CD4-positive, alpha-beta T cell (primary cell): ENCODE data around the gene PTPRD. TPM values are rescaled to one million over a fixed set of nuclear protein-coding genes. Genes with fewer than 3 reads are reported as not detected.

ENCODE experiments used
- ATAC-seq: fragments of 200-7000 bp; cut with Tn5 transposase; one replicate; pipeline ENCODE4 v1.10.0; 2022; ENCODE audit warnings: mild to moderate bottlenecking; ENCODE audit not compliant: poor library complexity
- CTCF ChIA-PET: fragments of 350-600 bp; sonication (Branson Sonifier 250); formaldehyde crosslinking; loops from one replicate; lab custom pipeline; 2021; ENCODE audit warnings: antibody characterized with exemption, inconsistent platforms; lab: Charles Lee
- POLR2A ChIA-PET: fragments of 350-600 bp; sonication (Branson Sonifier 250); formaldehyde crosslinking; loops from one replicate; lab custom pipeline; 2021; ENCODE audit warnings: antibody characterized with exemption, inconsistent platforms; lab: Charles Lee
- DNase-seq, 14 experiments: peaks; one replicate each; pipeline ENCODE4 v3.0.0-alpha.2; 2013 to 2020; ENCODE audit warnings: mixed read lengths in 2 of 14
- H3K27ac ChIP-seq, 2 donors: one replicate each; pipeline versions ENCODE4 v1.5.1 to v1.7.0; 2013; ENCODE audit warnings: low read length in 2 of 2, low read depth in 1 of 2, mild to moderate bottlenecking in 1 of 2
- H3K27me3 ChIP-seq, 2 experiments: 1 replicate in 1 of 2; 2 replicates in 1 of 2; pipeline versions ENCODE4 v1.6.1 to v1.7.0; 2013; ENCODE audit warnings: low read length in 2 of 2, control low read depth in 1 of 2, mild to moderate bottlenecking in 1 of 2, moderate library complexity in 1 of 2; ENCODE audit not compliant: insufficient read depth in 2 of 2, control insufficient read depth in 1 of 2
- H3K36me3 ChIP-seq: one replicate; pipeline ENCODE4 v1.6.1; 2013; ENCODE audit warnings: low read length, control low read depth; ENCODE audit not compliant: insufficient read depth
- H3K4me1 ChIP-seq: one replicate; pipeline ENCODE4 v1.6.1; 2013; ENCODE audit warnings: low read length, control low read depth; ENCODE audit not compliant: insufficient read depth
- H3K4me3 ChIP-seq: one replicate; pipeline ENCODE4 v1.5.1; 2013; ENCODE audit warnings: mild to moderate bottlenecking, low read length, moderate library complexity
- H3K9me3 ChIP-seq, 2 experiments: 1 replicate in 1 of 2; 2 replicates in 1 of 2; pipeline versions ENCODE4 v1.6.1 to v1.7.0; 2013; ENCODE audit warnings: low read length in 2 of 2, mild to moderate bottlenecking in 2 of 2, control low read depth in 1 of 2, moderate library complexity in 1 of 2; ENCODE audit not compliant: control insufficient read depth in 1 of 2, insufficient read depth in 1 of 2
- H3K27ac Mint-ChIP-seq: one replicate; pipeline ENCODE4 v1.8.0; 2020; ENCODE audit warnings: mixed read lengths
- H3K27me3 Mint-ChIP-seq: one replicate; pipeline ENCODE4 v1.8.0; 2021; ENCODE audit warnings: mixed read lengths
- H3K36me3 Mint-ChIP-seq: one replicate; pipeline ENCODE4 v1.8.0; 2021; ENCODE audit warnings: low read depth, mixed read lengths
- H3K4me1 Mint-ChIP-seq: one replicate; pipeline ENCODE4 v1.8.0; 2021; ENCODE audit warnings: low read depth, mixed read lengths
- H3K4me3 Mint-ChIP-seq: one replicate; pipeline ENCODE4 v1.8.0; 2020; ENCODE audit warnings: mild to moderate bottlenecking, mixed read lengths
- H3K9me3 Mint-ChIP-seq: one replicate; pipeline ENCODE4 v1.8.0; 2020; ENCODE audit warnings: mixed read lengths
- intact Hi-C, 2 experiments: fragments of 100-400 bp; cut with DNase I in 1 of 2; cut with micrococcal nuclease in 1 of 2; formaldehyde crosslinking; loops; one replicate each; pipeline versions ENCODE4 v1.15.1 to v1.9.0; 2023 to 2025; cut with DNase I, micrococcal nuclease
- total RNA-seq, 174 experiments: library from RNA in 2 of 174; stranded (reverse) in 2 of 174; gene quantifications; one replicate each; pipeline ENCODE4 v1.2.3 and lab custom pipeline; 2021 to 2026
- TF ChIP-seq, protein P1 (sequence below): fragments of 200-600 bp; IDR thresholded peaks from one replicate; pipeline ENCODE4 v1.8.0; 2022; ENCODE audit warnings: antibody characterized with exemption, mild to moderate bottlenecking

Gene PTPRD
- total RNA-seq, 2 experiments from 2014 or later, result not detected

DNA sequence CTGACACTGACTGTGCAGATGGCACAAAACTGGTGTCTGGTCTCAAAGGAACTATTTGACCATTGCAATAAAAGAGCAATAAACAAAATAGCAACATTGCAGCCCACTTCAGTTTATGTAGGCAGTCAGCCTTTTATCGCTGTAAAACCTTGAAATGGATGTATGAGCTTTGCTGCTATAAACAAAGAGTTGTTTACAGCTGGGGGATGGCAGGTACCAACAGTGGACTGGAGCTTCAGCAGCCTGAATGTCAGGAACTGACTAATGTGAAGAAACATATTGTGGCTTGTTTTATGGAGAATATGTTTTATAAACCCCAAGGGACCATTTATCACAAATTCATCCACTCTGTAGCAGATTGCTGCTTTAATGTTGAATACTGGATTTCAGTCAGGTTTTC lies 78.0 kb downstream of the PTPRD start:
- H3K27ac ChIP-seq, result no peak overlapping the region
- no peaks in the 10 kb centered on the region for H3K4me1 ChIP-seq
- POLR2A ChIA-PET, result no interaction called here
- Mint-ChIP-seq H3K36me3 (no peaks in the 10 kb centered on the region), H3K27ac (no peak overlapping the region), H3K9me3 (peaks cover 8% of the 10 kb centered on the region), H3K27me3 (no peaks in the 10 kb centered on the region), H3K4me3 (no peak overlapping the region), H3K4me1 (no peaks in the 10 kb centered on the region)
- no peak for ATAC-seq
- CTCF ChIA-PET, result no interaction called here
- no peak for DNase-seq
- no peak overlapping the region for H3K4me3 ChIP-seq
- peaks cover 0 to 4% of the 10 kb centered on the region in 2 experiments for H3K9me3 ChIP-seq
- intact Hi-C loops, result no loop called here
- H3K27me3 ChIP-seq, result no peaks in the 10 kb centered on the region
- TF ChIP-seq, protein P1, sequence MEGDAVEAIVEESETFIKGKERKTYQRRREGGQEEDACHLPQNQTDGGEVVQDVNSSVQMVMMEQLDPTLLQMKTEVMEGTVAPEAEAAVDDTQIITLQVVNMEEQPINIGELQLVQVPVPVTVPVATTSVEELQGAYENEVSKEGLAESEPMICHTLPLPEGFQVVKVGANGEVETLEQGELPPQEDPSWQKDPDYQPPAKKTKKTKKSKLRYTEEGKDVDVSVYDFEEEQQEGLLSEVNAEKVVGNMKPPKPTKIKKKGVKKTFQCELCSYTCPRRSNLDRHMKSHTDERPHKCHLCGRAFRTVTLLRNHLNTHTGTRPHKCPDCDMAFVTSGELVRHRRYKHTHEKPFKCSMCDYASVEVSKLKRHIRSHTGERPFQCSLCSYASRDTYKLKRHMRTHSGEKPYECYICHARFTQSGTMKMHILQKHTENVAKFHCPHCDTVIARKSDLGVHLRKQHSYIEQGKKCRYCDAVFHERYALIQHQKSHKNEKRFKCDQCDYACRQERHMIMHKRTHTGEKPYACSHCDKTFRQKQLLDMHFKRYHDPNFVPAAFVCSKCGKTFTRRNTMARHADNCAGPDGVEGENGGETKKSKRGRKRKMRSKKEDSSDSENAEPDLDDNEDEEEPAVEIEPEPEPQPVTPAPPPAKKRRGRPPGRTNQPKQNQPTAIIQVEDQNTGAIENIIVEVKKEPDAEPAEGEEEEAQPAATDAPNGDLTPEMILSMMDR, result no peak
- no peaks in the 10 kb centered on the region for H3K36me3 ChIP-seq

DNA sequence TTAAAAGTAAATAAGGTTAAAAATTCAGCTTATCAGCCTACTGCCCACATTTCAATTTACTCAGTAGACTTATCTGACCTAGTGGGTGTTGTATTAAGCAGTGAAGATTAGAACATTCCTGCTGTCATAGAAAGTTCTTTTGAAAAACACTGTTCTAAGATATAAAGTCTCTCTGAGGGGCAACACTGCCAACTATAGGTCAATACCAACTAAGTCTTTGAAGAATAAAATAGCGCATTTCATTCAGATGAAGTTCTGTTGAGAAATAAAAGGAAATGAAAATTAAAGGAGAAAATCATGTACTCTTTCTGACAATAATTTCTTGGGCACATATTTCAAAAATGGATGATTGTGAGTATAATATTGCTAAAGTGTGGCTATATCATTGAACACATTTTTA lies 86.8 kb downstream of the PTPRD start:
- ChIA-PET CTCF (no interaction called here), POLR2A (no interaction called here)
- Histone ChIP-seq H3K4me1 (no peaks in the 10 kb centered on the region), H3K9me3 (peaks cover 0 to 3% of the 10 kb centered on the region in 2 experiments), H3K36me3 (no peaks in the 10 kb centered on the region), H3K27ac (no peak overlapping the region), H3K4me3 (no peak overlapping the region), H3K27me3 (no peaks in the 10 kb centered on the region)
- Mint-ChIP-seq H3K27ac (no peak overlapping the region), H3K9me3 (no peaks in the 10 kb centered on the region), H3K4me1 (no peaks in the 10 kb centered on the region), H3K27me3 (no peaks in the 10 kb centered on the region), H3K36me3 (no peaks in the 10 kb centered on the region), H3K4me3 (no peak overlapping the region)
- intact Hi-C loops, result no loop called here
- DNase-seq (no peak), ATAC-seq (no peak)
- TF ChIP-seq, protein P1, result no peak

DNA sequence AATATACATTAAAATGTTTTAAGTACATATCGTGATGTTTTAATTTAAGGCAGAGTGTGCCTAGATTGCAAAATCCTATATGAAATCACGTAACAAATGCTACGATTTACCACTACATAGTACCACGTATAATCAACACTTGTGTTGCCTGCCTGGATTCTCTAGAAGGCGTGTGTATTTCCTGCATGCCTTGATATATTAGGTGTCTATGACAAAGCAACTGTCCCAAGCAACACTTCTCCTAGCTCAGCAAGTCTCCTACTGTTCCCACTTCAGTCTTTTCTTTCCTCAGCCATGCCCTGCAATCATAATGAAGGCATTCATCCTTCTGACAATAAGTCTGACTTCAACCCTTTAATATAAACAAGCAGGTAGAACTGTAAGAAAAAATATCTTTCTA lies 89.6 kb downstream of the PTPRD start:
- ATAC-seq, result no peak
- TF ChIP-seq, protein P1, result no peak
- POLR2A ChIA-PET, result no interaction called here
- no peaks in the 10 kb centered on the region for H3K4me1 Mint-ChIP-seq
- CTCF ChIA-PET, result no interaction called here
- H3K9me3 Mint-ChIP-seq, result peaks cover 2% of the 10 kb centered on the region
- H3K27me3 Mint-ChIP-seq, result no peaks in the 10 kb centered on the region
- H3K27ac ChIP-seq, result no peak overlapping the region
- no peaks in the 10 kb centered on the region for H3K4me1 ChIP-seq
- no peaks in the 10 kb centered on the region for H3K36me3 ChIP-seq
- DNase-seq, result no peak
- intact Hi-C loops, result no loop called here
- H3K4me3 Mint-ChIP-seq, result no peak overlapping the region
- H3K9me3 ChIP-seq, result peaks cover 0 to 5% of the 10 kb centered on the region in 2 experiments
- H3K36me3 Mint-ChIP-seq, result no peaks in the 10 kb centered on the region
- H3K4me3 ChIP-seq, result no peak overlapping the region
- H3K27me3 ChIP-seq, result no peaks in the 10 kb centered on the region
- H3K27ac Mint-ChIP-seq, result no peak overlapping the region
